Activated CD4-positive, alpha-beta T cell treated with anti-CD3 and anti-CD28 coated beads, Interleukin-2, amount 50 U/mL, for 48 hours (primary cell): Measurements from ENCODE around the gene UGT3A1.
"Not testable (repeated sequence)": the region's sequence is repeated elsewhere in the genome, so short reads cannot be mapped to it uniquely, and the experiment has no call there.

Experiments
- DNase-seq, 2 experiments: peaks; one replicate each; pipeline ENCODE4 v3.0.0-alpha.2; 2020

Gene UGT3A1

GRCh38 chr5:35979715-35980114, 11.5 kb downstream of the UGT3A1 start:
- DNase-seq = no peak

- DNase-seq = not testable (repeated sequence)
Observed at GRCh38 chr5:35976859-35977258, 14.3 kb downstream of the UGT3A1 start.

GRCh38 chr5:35974570-35974969, 16.6 kb downstream of the UGT3A1 start:
- no peak for DNase-seq

GRCh38 chr5:35971878-35972210, 19.3 kb downstream of the UGT3A1 start:
- no peak for DNase-seq

DNA sequence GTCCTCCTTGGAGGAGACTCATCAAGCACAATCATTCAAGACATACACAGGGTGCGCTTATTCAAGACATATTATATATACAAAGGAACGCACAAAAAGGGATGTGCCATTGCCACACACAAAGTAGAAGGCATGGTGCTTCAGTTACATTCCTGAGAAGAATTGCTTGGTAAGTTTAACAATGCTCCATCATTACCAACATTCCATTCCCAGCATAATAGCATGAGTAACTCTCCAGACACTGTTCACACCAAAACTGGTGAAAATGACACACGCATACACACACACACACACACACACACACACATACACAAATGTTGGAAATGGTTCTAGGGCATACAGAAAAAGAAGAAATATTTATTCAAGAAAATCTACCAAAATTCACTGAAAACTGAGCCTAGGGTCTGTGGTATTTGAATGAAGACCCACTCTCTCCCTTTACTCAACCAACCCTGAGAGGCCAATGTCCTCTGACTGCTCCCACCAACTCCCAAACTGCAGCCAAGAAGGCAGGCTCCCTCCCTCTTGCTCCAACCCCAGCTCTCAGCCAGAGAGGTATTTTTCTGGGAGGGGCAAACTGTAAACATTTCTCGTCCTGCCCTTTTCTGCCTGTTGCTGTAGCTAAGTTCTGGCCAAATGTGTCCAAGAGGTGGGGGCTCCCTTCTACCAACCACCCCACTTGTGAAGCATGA, 19.9 kb downstream of the UGT3A1 start:
- no peak for DNase-seq

GRCh38 chr5:35963381-35963843, 27.8 kb downstream of the UGT3A1 start:
- DNase-seq = peak in 1 of 2 experiments; percentile 15

- DNase-seq = no peak
Observed at GRCh38 chr5:35960328-35960727, 30.9 kb downstream of the UGT3A1 start.

GRCh38 chr5:35956429-35956828, 34.8 kb downstream of the UGT3A1 start:
- no peak for DNase-seq

DNA sequence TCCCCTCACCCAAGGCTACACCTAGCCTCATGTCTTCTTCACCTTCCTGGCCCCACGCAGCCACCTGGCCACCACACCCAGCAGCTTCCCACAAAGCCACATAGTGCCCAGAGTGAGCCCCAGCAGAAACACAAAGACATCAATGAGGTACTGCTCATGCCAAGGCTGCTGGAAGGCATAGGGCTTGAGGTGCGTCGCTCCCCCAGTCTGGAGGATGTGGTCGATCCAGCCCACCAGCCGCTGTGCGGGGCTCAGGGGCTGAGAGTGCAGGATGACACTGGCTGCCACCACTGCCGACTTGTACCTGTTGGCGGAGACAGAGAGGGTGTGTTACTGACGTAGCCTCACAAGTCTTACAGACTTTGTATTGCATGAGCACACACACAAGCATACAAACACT, 37.0 kb downstream of the UGT3A1 start:
- DNase-seq = no peak

GRCh38 chr5:35947085-35947484, 44.1 kb downstream of the UGT3A1 start:
- DNase-seq = no peak

DNA sequence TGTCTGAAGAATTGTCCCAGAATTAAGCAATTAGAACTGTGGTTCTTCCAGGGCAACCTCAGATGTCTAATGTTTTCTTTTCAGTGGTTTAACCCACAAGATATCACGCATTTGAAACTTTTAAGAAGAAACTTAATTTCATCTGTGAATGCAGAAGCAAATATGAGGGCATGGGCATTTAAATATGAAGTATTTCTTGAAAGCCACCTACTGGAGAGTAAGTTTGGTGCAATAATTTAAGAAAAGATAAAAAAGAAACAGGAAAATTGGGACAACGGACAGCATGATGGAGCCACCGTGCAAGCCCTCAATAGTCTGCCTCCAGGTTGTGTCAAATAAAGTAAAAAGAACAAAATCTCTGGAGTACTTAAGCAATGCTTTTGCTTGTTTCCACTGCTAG, 51.6 kb downstream of the UGT3A1 start:
- DNase-seq = no peak

DNA sequence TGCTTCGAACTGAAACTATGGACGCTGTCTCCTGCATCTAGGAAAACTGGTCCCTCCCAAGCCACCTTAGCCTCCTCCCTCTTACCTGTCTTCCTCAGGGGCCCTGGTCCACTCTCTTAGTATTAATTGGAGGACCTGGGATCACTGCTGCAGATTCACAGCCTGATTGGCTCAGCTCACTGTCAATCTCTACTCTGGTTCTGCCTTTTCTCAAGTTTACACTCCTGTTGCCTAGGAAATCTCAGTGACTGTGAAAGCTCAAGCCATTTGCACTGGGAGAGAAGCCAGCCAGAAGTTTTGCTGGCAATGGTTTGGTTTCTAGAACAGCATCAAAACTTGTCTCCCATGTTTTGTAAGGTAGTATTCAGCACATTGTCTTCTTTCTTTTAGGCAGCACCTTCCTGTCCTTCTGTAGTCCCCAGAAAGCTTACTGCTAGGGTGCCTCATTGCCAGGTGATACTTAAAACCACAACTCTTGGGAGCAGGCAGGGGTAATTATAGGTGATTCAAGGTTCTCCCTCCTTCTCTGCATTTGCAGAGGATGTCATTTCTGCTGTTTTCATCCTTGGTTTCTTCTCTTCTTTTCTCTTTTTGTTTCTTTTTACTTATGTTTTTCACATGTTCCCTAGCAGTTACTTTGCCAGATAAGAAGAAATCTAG, 52.5 kb downstream of the UGT3A1 start, which contains the start of gene CAPSL:
TSS of gene CAPSL (minus strand) at position 55 of the 660 bp plus-strand sequence. CDS start 17,502 bp downstream, outside the sequence.
- no peak for DNase-seq

- DNase-seq = peak; percentile 62 to 73
Observed at GRCh38 chr5:35926389-35927051, 64.7 kb downstream of the UGT3A1 start.

GRCh38 chr5:35924950-35925722, 66.1 kb downstream of the UGT3A1 start:
- peak; percentile 86 to 91 for DNase-seq

GRCh38 chr5:35924122-35924949, 66.9 kb downstream of the UGT3A1 start:
- peak in 1 of 2 experiments; percentile 24 for DNase-seq

GRCh38 chr5:35922468-35922867, 68.7 kb downstream of the UGT3A1 start:
- no peak for DNase-seq

DNA sequence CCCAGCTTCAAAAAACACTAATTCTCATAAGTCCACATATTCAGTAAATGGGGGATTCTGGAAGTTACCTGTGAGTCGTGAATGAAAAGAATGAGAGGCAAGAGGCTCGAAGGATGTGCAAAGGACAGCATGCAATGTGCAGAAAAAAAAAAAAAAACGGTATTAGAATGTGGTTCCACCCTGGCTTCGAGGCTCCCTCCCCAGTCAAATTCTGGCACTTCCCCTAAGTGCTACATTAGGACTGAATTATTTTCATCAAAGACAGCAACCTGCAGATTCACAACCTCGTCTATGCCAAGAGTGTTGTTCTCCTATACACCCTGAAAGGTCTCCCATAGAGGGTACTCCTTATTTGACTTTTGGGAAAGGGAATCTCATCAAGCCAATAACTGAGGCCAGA, 69.3 kb downstream of the UGT3A1 start:
- DNase-seq = no peak

- no peak for DNase-seq
Observed at GRCh38 chr5:35920890-35921289, 70.3 kb downstream of the UGT3A1 start.

DNA sequence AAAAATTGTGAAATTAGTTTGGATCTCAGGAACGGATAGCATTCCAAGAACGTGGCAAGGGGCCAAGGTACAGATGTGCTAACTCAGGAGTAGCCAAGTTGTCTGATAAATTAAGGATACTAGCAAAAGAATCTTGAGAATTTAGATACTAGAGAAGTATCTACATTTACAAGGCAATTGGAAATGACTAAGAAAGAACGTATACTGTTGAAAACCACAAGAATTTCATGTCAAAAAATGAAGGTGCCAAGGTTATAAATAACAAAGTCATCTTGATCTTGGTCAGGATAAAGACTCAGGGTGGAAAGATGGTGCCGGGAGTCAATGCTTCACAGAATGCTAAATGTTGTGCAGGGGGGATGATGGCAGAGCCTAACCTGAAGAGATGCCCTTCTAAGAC, 72.0 kb downstream of the UGT3A1 start:
- peak in 1 of 2 experiments; percentile 31 for DNase-seq

- DNase-seq = no peak
Observed at GRCh38 chr5:35908814-35909213, 82.4 kb downstream of the UGT3A1 start.

- DNase-seq = no peak
Observed at GRCh38 chr5:35908228-35908627, 83.0 kb downstream of the UGT3A1 start.
